DLD1 (cell line): ENCODE measurements around the gene SEMA4C.

Experiments
- in situ Hi-C: cut with HindIII; loops from 2 replicates; pipeline ENCODE4 v1.10.0; 2017; ENCODE audit warnings: low sequenced_read_pairs

Gene SEMA4C

GRCh38 chr2:96824079-96824870 lies 45.6 kb downstream of the SEMA4C start:
- in situ Hi-C loops: no loop called here

DNA sequence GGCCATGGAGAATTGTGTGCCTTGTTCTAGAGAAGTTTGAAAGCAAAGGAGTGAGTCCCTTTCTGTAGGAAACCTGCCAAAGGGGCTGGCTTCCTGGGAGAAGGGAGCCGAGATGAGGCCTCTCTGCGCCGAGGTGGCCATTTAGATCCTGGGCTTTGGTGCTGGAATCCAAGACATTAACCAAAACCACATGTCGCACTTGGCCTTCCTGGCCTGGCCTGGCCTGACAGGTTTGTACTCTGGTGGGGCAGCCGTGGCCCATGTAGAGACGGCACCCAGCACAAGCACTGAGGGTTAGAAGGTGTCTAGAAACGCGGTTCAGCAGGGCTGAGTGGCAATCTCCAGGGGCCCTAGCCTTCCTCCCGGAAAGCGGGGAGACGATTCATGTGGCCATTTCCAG lies 46.7 kb downstream of the SEMA4C start:
- in situ Hi-C loops: no loop called here

- in situ Hi-C loops: no loop called here
These were observed 47.1 kb downstream of the SEMA4C start for GRCh38 chr2:96822786-96823185.

DNA sequence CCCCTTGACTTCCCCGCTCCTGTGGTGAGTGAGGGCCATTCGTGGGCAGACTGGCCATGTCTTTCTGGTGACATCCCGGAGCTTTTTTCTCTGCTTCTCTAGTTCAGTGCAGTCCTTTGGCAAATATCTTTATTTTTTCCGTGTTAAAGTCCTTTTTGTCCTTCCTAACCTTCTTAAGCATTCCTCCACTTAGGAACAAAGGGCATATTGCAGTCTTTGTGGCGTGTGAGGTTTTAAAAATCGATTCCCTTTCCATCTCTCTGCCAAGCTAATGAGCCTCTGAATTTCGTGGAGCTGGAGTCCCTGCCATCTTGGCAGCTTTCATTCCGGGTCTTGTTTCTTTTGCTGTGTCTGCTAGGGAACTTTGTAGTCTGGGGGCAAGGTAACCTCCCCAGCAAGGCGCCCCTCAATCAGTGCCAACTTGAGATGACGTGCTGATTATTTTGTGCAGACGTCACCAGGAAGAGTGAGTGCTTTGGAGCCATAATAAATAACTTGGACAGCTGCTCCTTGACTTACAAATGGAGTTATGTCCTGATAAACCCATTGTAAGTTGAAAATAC lies 48.7 kb downstream of the SEMA4C start:
- in situ Hi-C loops: no loop called here

GRCh38 chr2:96819876-96820511 lies 49.9 kb downstream of the SEMA4C start:
- in situ Hi-C loops: loop anchor here (10.0 kb wide), 1 partner anchor 225 kb away; no protein-coding TSS in a partner anchor

DNA sequence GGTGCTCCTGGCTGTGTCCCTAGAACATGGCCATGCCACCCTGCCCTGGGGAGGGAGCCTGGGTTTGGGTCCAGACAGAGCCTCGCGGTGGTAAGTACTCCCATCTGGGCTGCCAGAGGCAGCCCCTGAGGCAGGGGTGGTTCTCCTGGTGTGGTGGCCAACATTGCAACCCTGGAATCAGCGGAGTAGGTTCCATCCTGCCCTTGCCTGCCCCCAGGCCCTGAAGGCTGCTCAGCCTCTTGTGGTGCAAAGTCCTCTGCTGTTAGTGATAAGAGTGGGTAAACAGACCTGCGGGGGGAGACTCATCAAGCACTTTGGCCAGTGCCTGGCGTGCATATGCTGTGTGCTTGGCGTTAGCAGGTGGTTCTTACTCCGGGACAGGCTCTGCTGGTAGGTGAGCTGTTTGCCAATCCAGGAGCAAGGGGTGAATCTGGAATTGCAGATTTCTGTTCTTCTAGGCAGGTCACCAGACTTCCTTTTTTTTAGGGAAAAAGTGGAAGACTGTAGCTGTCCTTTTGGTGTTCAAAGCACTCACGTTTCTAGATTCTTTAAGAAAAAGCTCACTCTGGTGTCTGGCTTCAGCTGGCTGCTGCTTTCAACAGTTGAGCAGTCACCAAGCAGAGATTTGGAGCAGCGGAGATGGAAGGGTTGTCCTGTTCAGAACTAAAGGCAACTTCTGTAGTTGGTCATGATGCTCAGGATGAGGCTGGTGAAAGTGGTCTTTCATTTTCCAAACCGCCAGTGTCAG lies 50.6 kb downstream of the SEMA4C start:
- in situ Hi-C loops: loop anchor here (10.0 kb wide), 1 partner anchor 225 kb away; no protein-coding TSS in a partner anchor

DNA sequence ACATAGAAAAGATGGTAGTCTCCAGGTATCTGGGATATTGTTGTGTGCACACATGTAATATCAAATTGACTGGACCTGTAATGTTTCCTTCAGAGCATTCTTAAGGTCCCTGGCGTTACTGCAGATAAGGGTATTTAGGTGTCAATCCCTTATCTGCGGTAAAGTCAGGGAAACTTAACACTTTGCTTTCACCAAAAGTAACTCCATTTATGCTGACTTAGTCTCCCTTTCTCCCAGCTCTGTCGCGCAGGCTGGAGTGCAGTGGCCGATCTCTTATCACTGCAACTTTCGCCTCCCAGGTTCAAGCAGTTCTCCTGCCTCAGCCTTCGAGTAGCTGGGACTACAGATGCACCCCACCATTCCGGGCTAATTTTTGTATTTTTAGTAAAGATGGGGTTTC lies 52.0 kb downstream of the SEMA4C start:
- in situ Hi-C loops: loop anchor here (10.0 kb wide), 1 partner anchor 223 kb away; no protein-coding TSS in a partner anchor

DNA sequence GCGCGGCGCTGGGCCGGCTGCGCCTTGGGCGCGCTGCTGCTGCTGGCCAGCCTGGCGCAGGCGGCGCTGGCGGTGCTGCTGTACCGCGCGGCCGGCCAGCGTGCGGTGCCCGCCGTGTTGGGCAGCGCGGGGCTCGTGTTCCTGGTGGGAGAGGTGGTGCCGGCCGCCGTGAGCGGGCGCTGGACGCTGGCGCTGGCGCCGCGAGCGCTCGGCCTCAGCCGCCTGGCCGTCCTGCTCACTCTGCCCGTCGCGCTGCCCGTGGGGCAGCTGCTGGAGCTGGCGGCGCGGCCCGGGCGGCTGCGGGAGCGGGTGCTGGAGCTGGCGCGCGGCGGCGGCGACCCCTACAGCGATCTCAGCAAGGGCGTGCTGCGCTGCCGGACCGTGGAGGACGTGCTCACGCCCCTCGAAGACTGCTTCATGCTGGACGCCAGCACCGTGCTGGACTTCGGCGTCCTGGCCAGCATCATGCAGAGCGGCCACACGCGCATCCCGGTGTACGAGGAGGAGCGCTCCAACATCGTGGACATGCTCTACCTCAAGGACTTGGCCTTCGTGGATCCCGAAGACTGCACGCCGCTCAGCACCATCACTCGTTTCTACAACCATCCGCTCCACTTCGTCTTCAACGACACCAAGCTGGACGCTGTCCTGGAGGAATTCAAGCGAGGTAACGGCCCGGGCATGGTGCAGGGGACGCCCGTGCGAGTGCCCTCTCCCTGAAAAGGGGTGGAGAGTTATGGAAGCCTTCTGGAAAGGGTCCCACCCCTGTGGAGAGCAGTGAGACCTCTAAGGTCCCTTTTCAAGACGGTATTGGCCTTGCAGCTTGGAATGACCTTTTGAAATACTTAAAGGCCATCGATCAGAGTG lies 52.8 kb downstream of the SEMA4C start:
- in situ Hi-C loops: loop anchor here (10.0 kb wide), 1 partner anchor 222 kb away; no protein-coding TSS in a partner anchor

GRCh38 chr2:96816127-96816835 lies 53.6 kb downstream of the SEMA4C start, which contains the start of gene CNNM3:
TSS of gene CNNM3 (plus strand) at chr2:96816268. CDS start at chr2:96816278, 10 bp downstream.
- in situ Hi-C loops: loop anchor here (10.0 kb wide), 1 partner anchor 221 kb away; no protein-coding TSS in a partner anchor

DNA sequence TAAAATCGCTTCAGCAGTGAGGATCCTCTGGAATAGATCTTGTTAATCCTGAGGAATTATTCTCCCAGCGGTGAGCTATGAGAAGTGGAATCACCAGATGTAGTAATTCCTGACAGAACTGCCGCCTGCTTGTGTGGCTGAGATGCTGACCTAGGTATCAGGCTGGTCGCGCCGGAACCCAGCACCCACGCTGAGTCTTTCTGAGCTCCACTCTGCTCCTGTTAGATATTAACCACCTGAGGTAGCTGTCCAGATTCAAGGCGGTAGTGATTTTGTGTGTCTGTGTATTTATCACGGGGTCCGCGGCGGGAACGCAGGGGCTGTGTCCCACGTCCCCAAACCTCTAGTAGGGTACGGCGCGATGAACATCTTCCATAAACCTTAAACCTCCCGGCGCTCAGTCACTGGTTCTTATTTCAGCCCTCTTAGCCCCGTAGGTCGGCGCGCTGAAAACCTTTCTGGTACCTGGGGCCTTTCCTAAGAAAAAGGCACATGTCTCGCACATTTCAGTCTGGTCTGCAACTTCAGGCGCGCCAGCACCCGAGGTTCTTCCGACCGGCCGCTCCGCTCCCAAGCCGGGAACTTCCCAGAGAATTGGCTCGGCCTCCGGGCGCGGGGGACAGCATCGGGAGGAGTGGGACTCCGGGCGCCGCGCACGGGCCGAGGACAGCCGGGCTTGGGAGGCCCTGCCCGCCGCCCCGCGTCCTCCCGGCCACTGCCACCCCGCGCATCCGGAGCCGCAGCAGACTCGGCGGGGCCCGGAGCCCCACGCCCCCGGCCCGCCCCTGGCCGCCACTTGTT lies 54.4 kb downstream of the SEMA4C start:
- in situ Hi-C loops: loop anchor here (10.0 kb wide), 1 partner anchor 221 kb away; no protein-coding TSS in a partner anchor

DNA sequence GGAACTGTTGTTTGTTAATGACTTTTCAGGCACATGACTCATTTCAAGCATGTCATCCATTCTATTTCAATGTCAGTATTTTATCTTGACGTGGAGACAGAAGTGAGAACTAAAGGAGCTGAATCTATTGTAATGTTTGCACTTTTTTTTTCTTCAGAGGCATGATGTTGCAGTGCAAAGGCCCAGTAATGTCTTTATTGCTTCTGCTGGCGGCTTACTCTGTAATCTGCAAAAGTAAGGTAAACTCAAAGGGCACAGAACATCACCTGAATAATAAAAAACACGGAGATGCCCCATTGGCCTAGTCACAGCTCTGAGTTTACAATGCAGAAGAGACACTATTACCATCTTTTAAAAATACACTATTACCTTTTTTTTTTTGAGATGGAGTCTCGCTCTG lies 56.2 kb downstream of the SEMA4C start:
- in situ Hi-C loops: loop anchor here (5.0 to 10.0 kb wide), 2 partner anchors 56 to 219 kb away; no protein-coding TSS in a partner anchor

DNA sequence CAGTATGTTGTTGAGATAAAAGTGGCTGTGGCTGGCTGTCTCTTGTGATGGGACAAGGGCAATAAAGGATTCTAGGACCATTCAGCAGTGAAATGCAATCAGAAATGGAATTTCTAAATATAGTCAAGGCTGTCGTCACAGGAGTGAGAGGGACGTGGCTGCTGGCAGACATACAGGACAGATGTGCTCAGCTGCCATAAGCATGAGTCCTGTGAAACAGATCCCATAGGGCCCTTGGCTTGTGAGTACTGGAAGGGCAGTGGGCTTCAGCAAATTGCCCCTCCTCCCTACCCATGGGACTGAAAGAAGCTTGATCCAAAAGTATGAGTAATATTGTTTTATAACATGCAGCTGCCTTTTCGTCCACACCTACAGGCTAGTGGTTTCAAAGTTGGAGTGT lies 58.0 kb downstream of the SEMA4C start:
- in situ Hi-C loops: loop anchor here (5.0 to 10.0 kb wide), 2 partner anchors 55 to 217 kb away; no protein-coding TSS in a partner anchor

DNA sequence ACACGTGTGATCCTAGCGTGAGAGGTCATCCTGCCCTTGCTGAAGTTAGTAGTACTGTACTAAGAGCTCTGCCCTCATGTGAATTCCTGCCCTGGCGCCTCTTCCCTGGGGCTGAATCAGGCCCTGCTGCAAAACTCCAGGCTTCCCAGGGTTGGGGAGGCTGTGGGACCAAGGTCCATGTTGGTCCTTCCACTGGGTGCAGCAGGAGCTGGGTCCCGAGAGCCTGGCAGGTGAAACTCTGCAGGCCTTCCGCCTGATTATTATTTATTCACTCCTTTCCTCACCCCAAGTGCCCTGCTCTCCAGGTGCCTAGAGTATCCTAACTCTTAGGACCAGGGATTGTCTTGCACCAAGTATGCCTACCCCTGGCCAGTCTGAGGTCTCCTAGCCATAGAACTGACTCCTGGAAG lies 59.1 kb downstream of the SEMA4C start:
- in situ Hi-C loops: loop anchor here (5.0 to 10.0 kb wide), 2 partner anchors 53 to 216 kb away; no protein-coding TSS in a partner anchor

DNA sequence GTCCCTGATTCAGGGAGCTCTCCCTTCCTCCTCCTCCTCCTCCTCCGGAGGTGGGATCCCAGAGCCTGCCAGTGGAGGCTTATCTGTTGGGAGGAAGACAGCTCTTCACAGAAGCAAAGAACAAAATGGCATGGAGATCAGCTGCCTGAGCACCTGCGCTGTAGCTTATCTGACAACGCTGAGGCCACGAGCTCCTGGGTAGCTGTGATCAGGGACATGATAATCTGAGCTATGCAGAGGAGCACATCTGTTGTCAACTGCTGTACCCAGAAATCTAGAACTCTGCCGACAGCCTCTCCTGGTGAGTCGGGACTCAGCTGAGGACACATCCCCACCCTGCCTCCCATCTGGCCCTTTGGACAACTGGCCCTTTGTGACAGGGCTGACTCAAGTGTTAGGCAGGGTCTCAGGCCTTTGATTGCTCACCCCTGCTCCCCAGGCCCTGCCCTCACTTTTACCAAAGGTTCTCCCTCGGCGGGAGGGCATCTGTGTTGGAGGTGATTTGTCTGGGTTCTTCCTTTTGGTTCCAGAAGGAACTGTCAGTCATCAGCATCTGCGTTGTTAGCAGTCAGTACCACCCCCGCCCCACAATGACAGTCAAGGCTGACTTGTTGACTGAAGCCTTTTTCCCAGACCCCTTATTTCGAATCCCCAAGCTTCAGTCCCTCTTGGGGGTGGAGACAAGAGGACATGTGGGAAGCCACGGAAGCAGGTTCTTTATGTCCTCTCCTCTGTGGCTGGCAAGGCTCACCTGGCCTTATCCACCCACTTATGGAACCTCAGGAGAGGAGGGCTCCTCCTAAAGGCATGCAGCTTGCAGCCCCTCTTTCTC lies 59.7 kb downstream of the SEMA4C start:
- in situ Hi-C loops: loop anchor here (5.0 to 10.0 kb wide), 2 partner anchors 53 to 215 kb away; no protein-coding TSS in a partner anchor
